ENCODE data around the gene ZNF827.

GRCh38 chr4:145709336-145709735 is 229.3 kb downstream of the ZNF827 start:
- TF ChIP-seq CTCF (IDR thresholded peaks at IDR 0.05): no peak
- no peak for TF ChIP-seq POLR2A (IDR thresholded peaks at IDR 0.05)
